Epithelial cell of proximal tubule (primary cell): ENCODE data around the gene TACC2. TPM values are rescaled to one million over a fixed set of nuclear protein-coding genes. Genes with fewer than 3 reads are reported as not detected.
"Not testable (repeated sequence)": the region's sequence is repeated elsewhere in the genome, so short reads cannot be mapped to it uniquely, and the experiment has no call there.

Experiments
- DNase-seq: peaks from one replicate; pipeline ENCODE4 v3.0.0-alpha.2; 2011; ENCODE audit warnings: low read depth
- H3K4me3 ChIP-seq: 2 replicates; pipeline ENCODE4 v1.5.1; 2011; ENCODE audit warnings: low read depth, mild to moderate bottlenecking, low read length
- total RNA-seq: library from RNA; depleted of rRNA; stranded (reverse); fragments of >200 nt; gene quantifications from 2 replicates; pipeline ENCODE4 v1.2.3, GENCODE V29; 2015
- TF ChIP-seq, protein P1 (sequence below): conservative IDR thresholded peaks from 2 replicates; pipeline ENCODE4 v1.5.1; 2012; ENCODE audit warnings: low read depth, mild to moderate bottlenecking, low read length

Gene TACC2
- total RNA-seq, 1 donor from 2014 or later: 23.9 TPM

DNA sequence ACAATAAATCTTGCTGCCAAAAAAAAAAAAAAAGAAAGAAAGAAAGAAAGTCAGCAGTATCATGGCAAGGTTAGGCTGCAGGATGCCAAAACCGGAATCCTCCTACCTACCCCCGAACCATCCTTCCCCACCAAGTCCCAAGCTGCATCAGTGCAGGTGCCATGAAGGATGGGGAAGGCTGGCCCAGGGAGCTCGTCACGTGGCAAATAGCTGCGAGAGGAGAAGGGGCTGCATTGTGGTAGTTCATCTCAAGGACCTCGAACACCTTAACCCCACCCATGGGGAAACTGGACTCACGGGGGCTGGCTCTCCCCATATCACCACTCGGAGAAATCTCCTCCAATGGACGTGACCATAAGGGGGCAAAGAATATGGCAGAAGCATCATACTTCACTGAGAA, 86.2 kb downstream of the TACC2 start:
- TF ChIP-seq, protein P1, sequence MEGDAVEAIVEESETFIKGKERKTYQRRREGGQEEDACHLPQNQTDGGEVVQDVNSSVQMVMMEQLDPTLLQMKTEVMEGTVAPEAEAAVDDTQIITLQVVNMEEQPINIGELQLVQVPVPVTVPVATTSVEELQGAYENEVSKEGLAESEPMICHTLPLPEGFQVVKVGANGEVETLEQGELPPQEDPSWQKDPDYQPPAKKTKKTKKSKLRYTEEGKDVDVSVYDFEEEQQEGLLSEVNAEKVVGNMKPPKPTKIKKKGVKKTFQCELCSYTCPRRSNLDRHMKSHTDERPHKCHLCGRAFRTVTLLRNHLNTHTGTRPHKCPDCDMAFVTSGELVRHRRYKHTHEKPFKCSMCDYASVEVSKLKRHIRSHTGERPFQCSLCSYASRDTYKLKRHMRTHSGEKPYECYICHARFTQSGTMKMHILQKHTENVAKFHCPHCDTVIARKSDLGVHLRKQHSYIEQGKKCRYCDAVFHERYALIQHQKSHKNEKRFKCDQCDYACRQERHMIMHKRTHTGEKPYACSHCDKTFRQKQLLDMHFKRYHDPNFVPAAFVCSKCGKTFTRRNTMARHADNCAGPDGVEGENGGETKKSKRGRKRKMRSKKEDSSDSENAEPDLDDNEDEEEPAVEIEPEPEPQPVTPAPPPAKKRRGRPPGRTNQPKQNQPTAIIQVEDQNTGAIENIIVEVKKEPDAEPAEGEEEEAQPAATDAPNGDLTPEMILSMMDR: no peak
- no peak overlapping the region for H3K4me3 ChIP-seq

DNA sequence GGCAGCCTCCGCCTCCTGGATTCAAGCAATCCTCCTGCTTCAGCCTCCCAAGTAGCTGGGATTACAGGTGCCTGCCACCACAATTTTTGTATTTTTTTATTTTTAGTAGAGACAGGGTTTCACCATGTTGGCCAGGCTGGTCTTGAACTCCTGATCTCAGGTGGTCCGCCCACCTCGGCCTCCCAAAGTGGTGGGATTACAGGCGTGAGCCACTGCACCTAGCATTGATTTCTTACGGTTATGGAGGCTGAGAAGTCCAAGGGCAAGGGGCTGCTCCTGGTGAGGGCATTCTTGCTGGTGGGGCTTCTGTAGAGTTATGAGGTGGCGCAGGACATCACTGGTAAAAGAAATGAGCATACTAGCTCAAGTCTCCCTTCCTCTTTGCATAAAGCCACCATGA, 86.9 kb downstream of the TACC2 start:
- DNase-seq, H3K4me3 ChIP-seq: not testable (repeated sequence)

More for the DNA sequence above, 86.2 kb downstream of the TACC2 start:
- DNase-seq: no peak

DNA sequence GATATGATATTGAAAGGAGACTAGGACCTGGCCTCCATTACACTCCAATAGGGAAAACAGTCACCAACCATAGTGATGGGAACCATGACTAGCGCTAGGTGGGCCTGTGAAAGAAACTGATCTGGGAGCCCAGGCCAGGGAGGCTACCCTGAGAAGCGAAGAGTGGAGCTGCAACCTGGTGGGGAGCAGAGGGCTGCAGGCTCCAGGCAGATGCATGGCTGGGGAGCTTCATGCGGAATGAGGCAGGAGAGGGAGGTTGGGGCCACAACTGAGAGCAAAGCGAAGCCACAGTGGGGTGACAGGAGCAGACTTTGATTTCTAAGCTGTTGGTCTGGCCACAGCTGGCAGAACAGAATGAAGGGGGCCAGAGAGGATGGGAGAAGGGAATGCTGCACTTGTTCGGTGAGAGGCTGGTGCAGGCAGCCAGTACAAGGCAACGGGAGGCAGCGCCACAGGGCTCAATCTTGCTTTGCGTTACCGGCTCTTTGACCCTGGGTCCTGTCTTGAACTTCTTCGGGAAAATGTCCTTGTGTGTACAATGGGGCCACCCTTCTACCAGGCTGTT, 88.4 kb downstream of the TACC2 start:
- TF ChIP-seq, protein P1: no peak
- DNase-seq: no peak
- H3K4me3 ChIP-seq: no peak overlapping the region

DNA sequence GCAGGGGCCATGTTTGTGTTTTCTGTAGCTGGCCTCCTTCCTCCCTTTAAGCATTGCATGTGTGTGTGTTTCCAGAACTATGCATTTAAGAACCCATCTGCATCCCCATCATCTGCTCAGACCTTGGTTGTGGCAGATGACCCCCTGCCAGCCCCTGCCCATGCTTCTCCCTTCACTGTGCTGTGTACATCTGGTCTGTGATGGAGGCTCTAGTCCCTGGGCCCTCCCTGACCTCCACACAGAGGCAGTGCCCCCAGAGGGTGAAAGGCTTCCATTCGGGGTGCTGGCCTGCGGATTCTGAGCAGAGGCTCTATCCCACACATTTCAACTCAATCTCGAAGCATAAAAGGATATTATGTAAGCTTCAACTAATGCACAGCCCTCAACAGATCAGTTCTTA, 89.4 kb downstream of the TACC2 start:
- H3K4me3 ChIP-seq: no peak overlapping the region
- TF ChIP-seq, protein P1: no peak
- DNase-seq: no peak

DNA sequence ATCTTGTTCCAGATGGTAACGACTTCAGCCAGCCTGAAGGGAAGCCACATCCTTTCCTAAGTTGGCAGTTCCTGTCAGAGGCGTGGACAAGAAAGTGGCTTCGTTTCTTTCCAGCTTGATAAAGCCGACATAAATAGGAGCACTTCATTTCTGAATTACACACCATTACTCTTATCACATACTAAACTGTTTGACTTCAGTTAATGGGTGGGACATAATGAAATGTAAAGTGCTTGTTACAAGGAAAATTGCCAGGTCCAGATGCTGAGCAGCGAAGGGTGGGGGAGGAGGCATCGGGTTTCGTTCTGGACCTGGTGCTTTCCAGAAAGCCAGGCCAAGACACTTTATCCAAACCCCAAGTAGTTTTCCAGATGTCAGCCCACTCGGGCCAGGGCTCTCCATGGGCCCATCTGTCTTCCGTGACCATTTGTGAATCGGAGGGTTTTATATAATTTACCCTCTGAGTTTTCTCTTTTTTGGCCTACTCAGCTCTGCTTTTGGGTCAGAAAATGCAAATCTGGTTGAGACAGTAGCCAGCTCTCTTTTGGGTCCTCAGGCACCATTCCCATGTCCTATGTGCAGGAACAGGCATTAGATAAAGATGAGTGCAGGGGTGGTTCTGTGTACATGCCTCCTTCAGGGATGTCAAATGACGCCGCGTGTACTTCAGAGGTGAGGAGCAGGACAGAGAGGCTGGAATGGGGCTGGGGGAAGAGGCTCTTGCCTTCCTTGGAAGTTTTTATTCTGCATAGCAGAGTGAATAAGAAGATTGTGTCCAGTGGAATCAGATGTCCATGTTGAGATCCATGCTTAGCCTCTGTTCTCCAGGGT, 90.2 kb downstream of the TACC2 start:
- no peak overlapping the region for H3K4me3 ChIP-seq
- TF ChIP-seq, protein P1: no peak
- DNase-seq: no peak

DNA sequence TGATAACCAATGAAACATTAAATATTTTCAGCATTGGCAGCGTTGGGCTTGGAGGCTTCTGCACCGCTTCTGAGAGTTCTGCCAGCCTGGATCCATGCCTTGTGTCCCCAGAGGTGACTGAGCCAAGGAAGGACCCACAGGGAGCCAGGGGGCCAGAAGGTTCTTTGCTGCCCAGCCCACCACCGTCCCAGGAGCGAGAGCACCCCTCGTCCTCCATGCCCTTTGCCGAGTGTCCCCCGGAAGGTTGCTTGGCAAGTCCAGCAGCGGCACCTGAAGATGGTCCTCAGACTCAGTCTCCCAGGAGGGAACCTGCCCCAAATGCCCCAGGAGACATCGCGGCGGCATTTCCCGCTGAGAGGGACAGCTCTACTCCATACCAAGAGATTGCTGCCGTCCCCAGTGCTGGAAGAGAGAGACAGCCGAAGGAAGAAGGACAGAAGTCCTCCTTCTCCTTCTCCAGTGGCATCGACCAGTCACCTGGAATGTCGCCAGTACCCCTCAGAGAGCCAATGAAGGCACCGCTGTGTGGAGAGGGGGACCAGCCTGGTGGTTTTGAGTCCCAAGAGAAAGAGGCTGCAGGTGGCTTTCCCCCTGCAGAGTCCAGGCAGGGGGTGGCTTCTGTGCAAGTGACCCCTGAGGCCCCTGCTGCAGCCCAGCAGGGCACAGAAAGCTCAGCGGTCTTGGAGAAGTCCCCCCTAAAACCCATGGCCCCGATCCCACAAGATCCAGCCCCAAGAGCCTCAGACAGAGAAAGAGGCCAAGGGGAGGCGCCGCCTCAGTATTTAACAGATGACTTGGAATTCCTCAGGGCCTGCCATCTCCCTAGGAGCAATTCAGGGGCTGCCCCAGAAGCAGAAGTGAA, 93.9 kb downstream of the TACC2 start:
- no peak for DNase-seq
- TF ChIP-seq, protein P1: no peak
- no peak overlapping the region for H3K4me3 ChIP-seq

DNA sequence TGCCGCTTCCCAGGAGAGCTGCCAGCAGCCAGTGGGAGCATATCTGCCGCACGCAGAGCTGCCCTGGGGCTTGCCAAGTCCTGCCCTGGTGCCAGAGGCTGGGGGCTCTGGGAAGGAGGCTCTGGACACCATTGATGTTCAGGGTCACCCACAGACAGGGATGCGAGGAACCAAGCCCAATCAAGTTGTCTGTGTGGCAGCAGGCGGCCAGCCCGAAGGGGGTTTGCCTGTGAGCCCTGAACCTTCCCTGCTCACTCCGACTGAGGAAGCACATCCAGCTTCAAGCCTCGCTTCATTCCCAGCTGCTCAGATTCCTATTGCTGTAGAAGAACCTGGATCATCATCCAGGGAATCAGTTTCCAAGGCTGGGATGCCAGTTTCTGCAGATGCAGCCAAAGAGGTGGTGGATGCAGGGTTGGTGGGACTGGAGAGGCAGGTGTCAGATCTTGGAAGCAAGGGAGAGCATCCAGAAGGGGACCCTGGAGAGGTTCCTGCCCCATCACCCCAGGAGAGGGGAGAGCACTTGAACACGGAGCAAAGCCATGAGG, 94.6 kb downstream of the TACC2 start:
- TF ChIP-seq, protein P1: no peak
- H3K4me3 ChIP-seq: no peak overlapping the region
- no peak for DNase-seq
